Kidney (tissue), 14 donors: Measurements from ENCODE around the gene CBFB. TPM values are rescaled to one million over a fixed set of nuclear protein-coding genes. Genes with fewer than 3 reads are reported as not detected.

Experiments
- DNase-seq, 5 donors: peaks; one replicate each; pipeline ENCODE4 v3.0.0-alpha.2; 2013 to 2020
- FAIRE-seq: peaks from 2 replicates; lab custom pipeline; 2012; peaks lifted over from hg19 to GRCh38; lab: Jason Lieb, UNC
- H3K27ac ChIP-seq, 2 donors: one replicate each; pipeline ENCODE4 v1.7.0; 2013; ENCODE audit warnings: low read depth in 2 of 2, low read length in 2 of 2, inconsistent platforms in 1 of 2
- H3K27me3 ChIP-seq: one replicate; pipeline ENCODE4 v1.7.1; 2013; ENCODE audit warnings: low read length, inconsistent platforms; ENCODE audit not compliant: control insufficient read depth, insufficient read depth
- H3K36me3 ChIP-seq, 3 donors: one replicate each; pipeline versions ENCODE4 v1.7.0 to v1.7.1; 2013; ENCODE audit warnings: low read length in 3 of 3, control low read depth in 1 of 3, inconsistent platforms in 1 of 3; ENCODE audit not compliant: insufficient read depth in 3 of 3, control insufficient read depth in 2 of 3
- H3K4me1 ChIP-seq, 3 donors: one replicate each; pipeline versions ENCODE4 v1.7.0 to v1.7.1; 2013; ENCODE audit warnings: low read length in 3 of 3, inconsistent platforms in 1 of 3, low read depth in 1 of 3; ENCODE audit not compliant: control insufficient read depth in 2 of 3, insufficient read depth in 2 of 3
- H3K4me3 ChIP-seq, 3 donors: one replicate each; pipeline versions ENCODE4 v1.7.0 to v1.8.1; 2013; ENCODE audit warnings: low read length in 3 of 3, control low read depth in 1 of 3, inconsistent platforms in 1 of 3
- H3K9ac ChIP-seq, 3 donors: one replicate each; pipeline versions ENCODE4 v1.7.0 to v1.7.1; 2013; ENCODE audit warnings: low read length in 3 of 3, control low read depth in 1 of 3, inconsistent platforms in 1 of 3
- H3K9me3 ChIP-seq, 3 donors: one replicate each; pipeline versions ENCODE4 v1.7.0 to v1.7.1; 2013; ENCODE audit warnings: low read length in 3 of 3, control low read depth in 1 of 3, inconsistent platforms in 1 of 3; ENCODE audit not compliant: control insufficient read depth in 2 of 3, insufficient read depth in 1 of 3
- CTCF ChIP-seq: IDR thresholded peaks from 3 replicates; pipeline ENCODE4 v1.5.1; 2012; ENCODE audit warnings: mild to moderate bottlenecking, moderate library complexity, borderline replicate concordance; ENCODE audit not compliant: insufficient read depth; ENCODE audit errors: extremely low read depth
- intact Hi-C: fragments of 100-400 bp; cut with DNase I; formaldehyde crosslinking; loops from one replicate; pipeline ENCODE4 v1.11.1; 2022
- polyA plus RNA-seq: library from polyadenylated mRNA; stranded (reverse); fragments of 350-450 nt; fragmentation: Illumina TruSeq; extraction: RNeasy Lipid Tissue Mini Kit (QIAGEN cat#74804); gene quantifications from one replicate; pipeline ENCODE4 v1.2.3, GENCODE V29; 2014; ENCODE audit warnings: low read depth, low replicate concordance; ENCODE audit not compliant: insufficient read depth
- total RNA-seq: library from RNA; stranded (reverse); fragmentation: NEBNext Ultra II Directional; extraction: Animal tissue kit (Norgen Biotek cat#: 25700); gene quantifications from one replicate; pipeline ENCODE4 v1.2.1, GENCODE V29; 2021
- donor health status: control.
- donor health status: control.
- donor health status: control.
- donor health status: control.
- donor health status: control.
- donor health status: DM: yes; HTN: yes; CAD: no.
- donor health status: Normal renal cell carcinoma (clear cell type).

CBFB gene
- total and polyA plus RNA-seq, 2 donors from 2014 or later, result 9.7 to 57.3 TPM

- no peak for FAIRE-seq
- intact Hi-C loops, result no loop called here
- Histone ChIP-seq H3K4me3 (no peak overlapping the region), H3K27ac (no peak overlapping the region), H3K4me1 (peaks cover 0 to 8% (median 0%) of the 10 kb centered on the region in 3 donors), H3K9ac (no peak overlapping the region), H3K36me3 (no peaks in the 10 kb centered on the region), H3K27me3 (no peaks in the 10 kb centered on the region), H3K9me3 (no peaks in the 10 kb centered on the region)
- no peak for TF ChIP-seq CTCF
- DNase-seq, result peak in 3 of 5 donors; percentile 24 to 32 (median 31)
These were observed 13.6 kb upstream of the CBFB start for GRCh38 chr16:67015313-67015731.

DNA sequence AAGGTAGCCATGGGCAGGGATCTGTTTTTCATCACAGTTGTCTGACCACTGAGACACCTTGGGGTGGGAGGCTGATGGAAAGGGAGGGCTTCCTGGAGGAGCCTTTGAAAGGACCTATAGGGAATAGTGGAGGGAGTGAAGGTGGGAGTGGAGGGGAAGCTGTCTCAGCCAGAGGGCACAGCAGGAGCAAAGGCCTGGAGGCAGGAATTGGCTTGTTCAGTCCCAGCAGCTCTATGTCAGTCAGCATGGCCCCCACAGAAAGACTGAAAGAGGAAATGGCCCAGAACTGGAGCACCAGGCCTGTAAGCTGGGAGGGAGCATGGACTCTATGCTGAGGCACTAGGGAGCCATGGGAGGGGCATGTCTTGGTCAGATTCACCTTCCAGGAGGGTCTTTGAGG is 12.8 kb upstream of the CBFB start:
- H3K27ac ChIP-seq, result no peak overlapping the region

DNA sequence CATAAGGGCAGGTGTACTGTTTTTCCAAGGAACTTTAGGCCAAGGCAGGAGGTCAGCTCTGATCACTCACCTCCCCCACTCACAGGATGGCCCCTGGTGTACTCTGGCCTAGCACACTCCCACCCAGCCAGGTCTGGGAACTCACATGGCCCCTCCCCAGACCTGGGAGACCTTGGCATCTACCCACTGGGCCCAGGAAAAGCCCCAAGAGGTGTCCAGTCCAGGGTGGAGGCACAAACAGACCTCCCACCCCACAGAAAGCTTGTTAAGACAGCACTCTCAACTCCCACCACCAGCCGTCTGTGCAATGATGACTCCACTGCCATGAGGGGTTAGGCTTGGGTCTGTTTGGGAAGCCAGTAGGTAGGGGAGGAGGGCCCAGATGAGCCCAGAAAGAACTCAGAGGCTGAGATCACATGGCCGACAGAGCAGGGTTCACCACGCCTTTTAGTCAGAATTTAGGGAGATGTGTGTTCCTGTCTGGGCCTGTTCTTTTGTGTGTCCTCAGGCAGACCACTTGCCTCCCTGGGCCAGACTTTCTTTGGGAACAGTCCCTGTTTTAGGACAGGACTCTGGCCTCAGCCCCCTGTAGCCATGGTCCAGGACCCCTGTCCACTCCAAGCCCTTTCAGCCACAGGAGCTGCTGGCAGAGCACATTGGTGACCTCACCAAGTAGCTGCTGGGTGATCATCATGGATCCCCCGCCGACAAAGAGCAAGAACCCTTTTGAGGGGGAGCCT is 12.1 kb upstream of the CBFB start:
- FAIRE-seq (no peak), DNase-seq (peak in 1 of 5 donors; percentile 37)
- TF ChIP-seq CTCF, result no peak
- Histone ChIP-seq H3K4me1 (peaks cover 0 to 8% (median 0%) of the 10 kb centered on the region in 3 donors), H3K9ac (no peak overlapping the region), H3K4me3 (no peak overlapping the region), H3K27me3 (no peaks in the 10 kb centered on the region), H3K9me3 (no peaks in the 10 kb centered on the region), H3K27ac (no peak overlapping the region), H3K36me3 (no peaks in the 10 kb centered on the region)
- intact Hi-C loops, result no loop called here

More for the DNA sequence above, 12.8 kb upstream of the CBFB start:
- intact Hi-C loops, result no loop called here
- TF ChIP-seq CTCF, result no peak
- no peak overlapping the region for H3K9ac ChIP-seq
- no peaks in the 10 kb centered on the region for H3K36me3 ChIP-seq
- no peak overlapping the region for H3K4me3 ChIP-seq
- FAIRE-seq, result no peak
- peak in 1 of 5 donors; percentile 35 for DNase-seq
- H3K27me3 ChIP-seq, result no peaks in the 10 kb centered on the region
- H3K9me3 ChIP-seq, result no peaks in the 10 kb centered on the region
- H3K4me1 ChIP-seq, result peaks cover 0 to 8% (median 0%) of the 10 kb centered on the region in 3 donors

- Histone ChIP-seq H3K4me3 (no peak overlapping the region), H3K36me3 (no peaks in the 10 kb centered on the region), H3K27ac (no peak overlapping the region), H3K9me3 (no peaks in the 10 kb centered on the region), H3K27me3 (no peaks in the 10 kb centered on the region), H3K9ac (no peak overlapping the region), H3K4me1 (peaks cover 0 to 8% (median 0%) of the 10 kb centered on the region in 3 donors)
- intact Hi-C loops, result no loop called here
- DNase-seq (peak in 1 of 5 donors; percentile 34), FAIRE-seq (no peak)
- no peak for TF ChIP-seq CTCF
These were observed 11.6 kb upstream of the CBFB start for GRCh38 chr16:67017421-67017750.
